NCI-H2171 treated with DMSO at 0.1 percent for 48 hours (cell line): ENCODE data around the gene TECPR2.
A peak's percentile ranks its signal among the peaks of the same experiment; 100 is the strongest.
"Not testable (repeated sequence)": the region's sequence is repeated elsewhere in the genome, so short reads cannot be mapped to it uniquely, and the experiment has no call there.

Experiments used
- DNase-seq: peaks from one replicate; lab custom pipeline; 2025; lab: John Stamatoyannopoulos, UW

Gene TECPR2, protein sequence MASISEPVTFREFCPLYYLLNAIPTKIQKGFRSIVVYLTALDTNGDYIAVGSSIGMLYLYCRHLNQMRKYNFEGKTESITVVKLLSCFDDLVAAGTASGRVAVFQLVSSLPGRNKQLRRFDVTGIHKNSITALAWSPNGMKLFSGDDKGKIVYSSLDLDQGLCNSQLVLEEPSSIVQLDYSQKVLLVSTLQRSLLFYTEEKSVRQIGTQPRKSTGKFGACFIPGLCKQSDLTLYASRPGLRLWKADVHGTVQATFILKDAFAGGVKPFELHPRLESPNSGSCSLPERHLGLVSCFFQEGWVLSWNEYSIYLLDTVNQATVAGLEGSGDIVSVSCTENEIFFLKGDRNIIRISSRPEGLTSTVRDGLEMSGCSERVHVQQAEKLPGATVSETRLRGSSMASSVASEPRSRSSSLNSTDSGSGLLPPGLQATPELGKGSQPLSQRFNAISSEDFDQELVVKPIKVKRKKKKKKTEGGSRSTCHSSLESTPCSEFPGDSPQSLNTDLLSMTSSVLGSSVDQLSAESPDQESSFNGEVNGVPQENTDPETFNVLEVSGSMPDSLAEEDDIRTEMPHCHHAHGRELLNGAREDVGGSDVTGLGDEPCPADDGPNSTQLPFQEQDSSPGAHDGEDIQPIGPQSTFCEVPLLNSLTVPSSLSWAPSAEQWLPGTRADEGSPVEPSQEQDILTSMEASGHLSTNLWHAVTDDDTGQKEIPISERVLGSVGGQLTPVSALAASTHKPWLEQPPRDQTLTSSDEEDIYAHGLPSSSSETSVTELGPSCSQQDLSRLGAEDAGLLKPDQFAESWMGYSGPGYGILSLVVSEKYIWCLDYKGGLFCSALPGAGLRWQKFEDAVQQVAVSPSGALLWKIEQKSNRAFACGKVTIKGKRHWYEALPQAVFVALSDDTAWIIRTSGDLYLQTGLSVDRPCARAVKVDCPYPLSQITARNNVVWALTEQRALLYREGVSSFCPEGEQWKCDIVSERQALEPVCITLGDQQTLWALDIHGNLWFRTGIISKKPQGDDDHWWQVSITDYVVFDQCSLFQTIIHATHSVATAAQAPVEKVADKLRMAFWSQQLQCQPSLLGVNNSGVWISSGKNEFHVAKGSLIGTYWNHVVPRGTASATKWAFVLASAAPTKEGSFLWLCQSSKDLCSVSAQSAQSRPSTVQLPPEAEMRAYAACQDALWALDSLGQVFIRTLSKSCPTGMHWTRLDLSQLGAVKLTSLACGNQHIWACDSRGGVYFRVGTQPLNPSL (N-terminal part only)

GRCh38 chr14:102362545-102363181, at the start of gene TECPR2, which contains the start of gene CINP:
Gene TECPR2 (plus strand): TSS chr14:102362941. CDS start chr14:102376722, 13,781 bp downstream.
Gene CINP (minus strand): TSS chr14:102362890. CDS start chr14:102362851, 39 bp downstream.
- DNase-seq, result peak; percentile 96

- DNase-seq, result peak; percentile 85
Observed at GRCh38 chr14:102314242-102315011, 48.3 kb upstream of the TECPR2 start.

DNA sequence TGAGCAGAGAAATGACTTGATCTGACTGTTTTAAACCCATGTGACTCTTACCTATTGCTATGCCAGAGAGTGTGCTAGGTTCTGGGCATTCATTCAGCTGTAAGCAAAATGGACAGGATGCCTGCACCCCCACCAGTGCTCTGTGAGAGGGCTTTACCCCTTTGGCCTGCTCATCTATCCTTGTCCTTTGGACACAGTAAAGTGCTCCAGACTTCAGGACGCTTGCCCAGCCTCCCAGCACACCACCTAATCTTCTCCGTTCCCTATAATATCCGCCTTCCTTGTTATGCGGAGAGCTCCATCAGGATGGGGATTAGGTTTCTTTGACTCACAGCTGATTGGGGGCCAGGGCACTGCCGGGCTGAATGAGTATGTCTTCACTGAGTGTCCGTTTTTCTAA, 47.6 kb upstream of the TECPR2 start:
- no peak for DNase-seq

DNA sequence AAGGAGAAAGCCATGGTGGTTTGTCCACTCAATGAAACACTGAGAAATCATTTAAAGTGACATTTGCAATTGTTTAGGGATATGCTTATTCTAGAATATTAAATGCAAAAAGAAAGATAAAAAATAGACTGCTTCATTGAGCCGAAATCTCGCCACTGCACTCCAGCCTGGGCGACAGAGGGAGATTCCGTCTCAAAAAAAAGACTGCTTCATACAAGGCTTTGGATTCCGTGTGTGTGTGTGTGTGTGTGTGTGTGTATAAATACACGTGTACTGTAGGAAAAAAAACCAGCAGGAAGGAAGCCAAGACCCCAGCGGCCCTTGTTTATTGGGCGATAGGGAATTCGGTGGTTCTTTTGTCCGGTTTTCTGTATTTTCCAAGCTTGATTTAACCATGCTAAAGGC, 46.4 kb upstream of the TECPR2 start:
- peak; percentile 87 for DNase-seq

DNA sequence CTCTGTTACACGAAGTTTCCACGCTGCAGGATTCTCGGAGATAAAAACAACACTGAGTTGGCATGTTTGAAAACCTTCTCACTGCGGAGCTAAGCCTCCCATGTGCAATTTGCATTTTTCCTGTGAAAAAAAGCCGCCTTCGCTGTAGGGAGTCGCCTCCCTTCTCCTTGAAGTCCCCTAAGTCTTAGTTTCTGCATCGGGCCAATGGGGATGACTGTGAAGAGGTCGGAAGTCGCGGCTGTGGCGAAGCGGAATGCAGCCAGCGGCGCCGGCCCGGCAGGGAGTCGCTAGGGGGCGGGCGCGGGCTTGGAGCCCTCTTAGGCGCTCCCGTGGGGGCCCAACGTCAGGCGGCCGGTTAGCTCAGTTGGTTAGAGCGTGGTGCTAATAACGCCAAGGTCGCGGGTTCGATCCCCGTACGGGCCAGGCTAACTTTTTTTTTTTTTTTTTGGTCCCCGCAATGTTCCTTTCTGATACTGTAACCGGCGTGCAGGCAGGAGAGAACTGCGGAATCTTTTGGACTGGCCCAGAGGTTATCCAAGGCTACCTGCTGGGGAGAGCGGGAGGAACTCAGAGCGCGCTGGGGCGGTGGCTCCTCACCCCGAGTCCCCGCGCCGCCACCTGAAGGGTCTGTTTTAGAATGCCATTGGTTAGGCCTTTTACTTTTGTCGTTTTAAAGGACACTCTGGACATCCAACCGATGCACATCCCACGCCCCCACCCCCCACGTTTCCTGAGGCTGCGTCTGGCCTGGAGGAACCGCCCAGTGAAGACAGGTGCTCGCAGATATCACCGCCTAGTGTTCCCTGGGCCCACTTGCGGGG, 45.8 kb upstream of the TECPR2 start:
- DNase-seq, result peak; percentile 97

DNA sequence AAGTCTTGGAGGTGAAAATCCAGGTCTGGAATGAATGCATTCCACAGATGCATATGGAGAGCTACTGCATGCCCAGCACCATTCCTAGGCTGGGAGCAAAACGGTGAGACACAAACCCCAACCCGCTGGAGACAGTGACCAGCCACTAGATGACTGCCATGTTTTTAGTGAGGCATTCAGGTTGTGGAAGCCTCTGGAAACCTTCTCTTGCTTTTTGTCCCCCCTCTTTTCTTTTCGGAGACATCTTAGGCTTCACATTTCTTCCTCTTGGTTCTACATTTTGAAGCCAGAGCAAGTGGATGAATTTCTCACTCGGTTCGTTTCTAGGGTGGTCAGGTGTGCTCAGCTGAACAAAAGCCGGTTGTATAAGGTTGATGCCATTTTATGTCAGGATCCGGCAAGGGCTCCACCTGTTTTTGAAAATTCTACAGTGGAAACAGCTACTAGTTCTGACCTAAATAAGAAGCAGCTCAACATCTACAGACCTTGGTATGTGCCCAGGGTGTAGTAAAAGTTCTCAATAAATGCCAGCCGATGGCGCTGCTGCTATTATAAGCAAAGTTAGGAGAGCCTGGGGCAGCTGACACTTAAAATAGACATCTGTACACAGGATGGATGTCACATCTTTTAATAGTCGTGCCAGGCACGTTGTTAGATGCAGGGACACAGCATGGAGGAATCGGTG, 45.0 kb upstream of the TECPR2 start:
- DNase-seq, result peak; percentile 48

DNA sequence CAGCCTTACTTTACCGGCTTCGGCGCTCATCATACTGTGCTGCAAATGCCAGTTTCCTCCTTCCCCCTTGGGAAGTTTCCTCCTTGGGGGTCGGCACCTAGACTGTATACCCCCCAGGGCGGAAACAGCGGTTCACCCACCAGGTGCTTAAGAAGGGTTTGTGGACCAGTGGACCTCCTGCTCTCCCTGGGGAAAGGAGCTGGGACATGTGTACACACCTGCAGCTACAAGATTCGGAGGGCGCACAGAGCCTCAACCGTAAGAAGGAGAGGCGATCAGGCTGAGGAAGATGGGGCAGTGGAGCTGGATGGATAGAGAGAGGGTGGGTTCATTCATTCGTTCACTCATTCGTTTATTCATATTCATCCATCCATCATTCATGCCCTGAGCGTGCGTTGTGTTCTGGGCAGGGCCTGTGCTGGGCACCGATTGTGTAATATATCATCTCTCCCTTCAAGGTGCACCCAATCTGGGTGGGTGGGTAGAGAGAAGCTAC, 43.9 kb upstream of the TECPR2 start:
- DNase-seq, result no peak

DNA sequence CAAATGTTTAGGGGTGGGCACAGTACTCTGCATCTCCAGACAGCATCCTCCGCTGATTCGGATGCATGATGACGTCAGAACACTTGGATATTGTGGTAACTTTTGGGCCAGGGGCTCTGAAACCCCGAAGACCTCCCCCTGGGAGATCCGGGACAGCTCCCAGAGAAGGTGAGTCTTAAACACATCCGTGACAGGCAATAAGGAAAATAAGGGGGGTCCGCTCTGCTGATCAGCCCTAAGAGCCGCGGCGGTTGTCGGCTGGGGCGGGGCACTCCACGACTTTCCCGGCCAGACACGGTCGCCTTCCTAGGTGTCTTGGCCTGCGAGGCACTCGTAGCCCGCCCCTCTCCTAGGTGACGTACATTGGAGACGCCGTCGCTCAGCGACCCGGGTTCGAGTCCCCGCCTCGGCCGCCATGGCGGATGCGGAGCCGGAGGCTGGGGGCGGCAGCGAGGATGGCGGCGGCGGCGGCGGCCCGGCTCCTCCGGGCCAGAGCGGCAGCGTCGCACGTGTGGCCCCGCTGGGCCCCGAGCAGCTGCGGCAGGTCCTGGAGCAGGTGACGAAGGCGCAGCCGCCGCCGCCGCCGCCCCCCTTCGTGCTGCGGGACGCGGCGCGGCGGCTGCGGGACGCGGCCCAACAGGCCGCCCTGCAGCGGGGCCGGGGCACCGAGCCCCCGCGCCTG, 43.2 kb upstream of the TECPR2 start, which contains the start of gene ZNF839:
ZNF839 (plus strand) TSS at position 396 of the 682 bp plus-strand sequence; CDS start at position 416, 20 bp downstream.
- peak; percentile 91 for DNase-seq

GRCh38 chr14:102320033-102320660, 42.6 kb upstream of the TECPR2 start:
- DNase-seq, result peak; percentile 33

GRCh38 chr14:102320671-102321455, 41.9 kb upstream of the TECPR2 start:
- no peak for DNase-seq

DNA sequence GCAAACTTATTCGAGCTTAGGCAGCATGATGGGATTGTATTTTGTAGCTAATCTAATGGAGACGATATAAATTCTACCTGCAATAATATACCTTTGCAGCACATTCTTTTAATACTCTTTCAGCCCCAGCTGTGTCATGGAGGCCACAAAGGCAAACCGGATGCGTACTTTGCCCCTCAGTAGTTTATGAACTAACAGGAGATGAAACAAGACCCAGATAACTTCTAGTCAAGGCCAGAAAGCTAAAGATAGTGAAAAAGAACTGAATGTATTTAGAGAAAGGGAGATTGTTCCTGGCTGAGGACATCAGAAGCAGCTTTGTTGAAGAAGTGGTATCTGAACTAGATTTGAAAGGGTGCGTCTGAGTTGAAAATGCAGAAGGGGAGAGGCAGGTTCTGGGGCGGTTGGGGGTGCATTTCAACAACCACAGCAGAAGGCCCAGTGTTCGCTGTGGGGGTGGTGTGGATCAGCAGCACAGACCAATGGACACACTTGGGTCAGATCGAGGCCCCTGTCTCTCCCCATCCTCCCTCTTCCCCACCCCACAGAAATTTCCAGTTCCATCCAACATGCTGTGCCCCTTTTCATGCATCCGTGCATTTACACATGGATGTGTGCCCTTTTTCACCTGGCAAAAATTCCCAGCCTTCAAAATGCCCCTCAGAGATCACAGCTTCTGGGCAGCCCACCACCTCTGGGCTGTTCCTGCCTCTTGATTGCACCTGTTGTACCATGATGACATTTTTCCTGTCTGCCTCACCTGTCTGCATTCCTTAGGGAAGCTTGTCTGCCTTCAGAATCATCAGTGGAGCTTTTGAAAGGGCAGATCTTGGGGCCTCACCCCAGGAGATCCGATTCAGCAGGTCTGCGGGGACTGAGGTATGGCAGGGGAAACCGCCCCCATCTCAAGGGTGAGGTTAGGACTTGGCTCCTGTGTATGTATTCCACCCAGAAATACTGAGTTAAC, 41.0 kb upstream of the TECPR2 start:
- no peak for DNase-seq

DNA sequence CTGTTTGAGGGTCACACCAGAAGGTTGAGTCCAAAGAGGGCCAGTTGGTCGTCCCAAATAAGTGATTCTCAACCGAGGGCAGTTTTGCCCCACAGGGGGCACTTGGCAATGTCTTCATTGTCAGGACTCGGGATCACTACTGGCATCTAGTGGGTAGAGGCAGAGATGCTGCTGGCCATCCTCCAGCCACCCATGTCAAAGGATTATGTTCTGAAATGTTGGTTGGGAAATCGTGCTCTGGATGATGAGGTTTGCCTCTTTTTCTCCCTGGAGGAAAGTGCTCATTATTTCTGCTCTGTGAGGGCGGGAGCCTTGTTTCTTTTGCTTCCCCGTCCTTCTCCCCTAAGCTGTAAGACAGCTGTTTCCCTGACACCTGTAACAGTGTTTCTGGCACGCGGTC, 39.6 kb upstream of the TECPR2 start:
- peak; percentile 62 for DNase-seq

DNA sequence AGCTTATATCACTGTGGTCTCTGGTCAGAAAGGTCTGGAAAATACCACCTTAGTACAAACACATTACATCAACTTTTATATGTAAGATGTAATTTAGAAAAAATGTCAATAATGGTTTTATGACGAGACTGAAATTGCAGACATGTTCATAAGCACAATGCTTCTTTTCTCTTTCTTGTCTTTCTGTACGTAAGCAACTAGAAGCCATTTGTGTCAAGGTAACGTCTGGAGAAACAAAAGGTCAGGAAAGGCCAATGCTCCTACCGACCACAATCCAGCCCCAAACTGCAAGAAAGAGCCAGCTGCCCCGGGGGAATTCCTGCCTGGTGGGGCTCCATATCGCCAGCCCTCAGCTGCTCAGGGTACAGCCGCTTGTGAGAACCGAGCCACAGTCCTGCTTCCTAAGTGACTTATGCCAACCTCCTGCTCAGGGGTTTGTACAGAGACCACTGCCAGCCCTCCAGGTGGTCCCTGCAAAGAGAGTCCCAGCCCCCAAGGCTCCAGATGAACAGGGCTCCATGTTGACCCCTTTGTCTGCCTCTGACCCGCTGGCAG, 36.9 kb upstream of the TECPR2 start:
- DNase-seq, result no peak

GRCh38 chr14:102326583-102326982, 36.2 kb upstream of the TECPR2 start:
- DNase-seq, result no peak

- not testable (repeated sequence) for DNase-seq
Observed at GRCh38 chr14:102329381-102329780, 33.4 kb upstream of the TECPR2 start.
